WI38 (cell line): ENCODE measurements around the gene TMX1.
"Not testable (repeated sequence)": the region's sequence is repeated elsewhere in the genome, so short reads cannot be mapped to it uniquely, and the experiment has no call there.

Experiments
- H3K4me3 ChIP-seq: 2 replicates; pipeline ENCODE4 v1.5.1; 2011; ENCODE audit warnings: low read depth, mild to moderate bottlenecking, control low read depth, low read length
- CTCF ChIP-seq: IDR thresholded peaks from 2 replicates; pipeline ENCODE4 v1.5.1; 2012; ENCODE audit warnings: low read depth, mild to moderate bottlenecking, control low read depth, low read length

Gene TMX1

GRCh38 chr14:51207621-51208020 is 32.4 kb upstream of the TMX1 start:
- no peak overlapping the region for H3K4me3 ChIP-seq

DNA sequence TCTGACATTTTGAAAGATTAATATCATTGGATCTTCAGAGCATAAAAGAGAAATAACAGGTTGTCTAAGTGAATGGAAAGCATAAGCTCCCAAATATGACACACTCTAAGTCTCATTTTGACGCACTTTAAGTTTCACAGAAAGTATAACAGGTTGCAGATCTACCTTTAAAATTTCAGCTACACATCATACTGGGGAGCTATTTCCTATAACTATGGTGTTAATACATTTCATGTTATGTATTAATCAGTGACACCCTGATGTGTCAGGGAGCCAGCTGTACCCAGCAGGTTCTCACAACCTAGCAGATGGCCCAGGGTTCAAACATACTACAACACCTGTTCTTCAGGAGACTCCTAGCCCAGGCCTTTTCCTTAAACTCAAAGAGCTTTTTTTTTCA is 31.1 kb upstream of the TMX1 start:
- TF ChIP-seq CTCF, result no peak
- no peak overlapping the region for H3K4me3 ChIP-seq

More at GRCh38 chr14:51207621-51208020, 32.4 kb upstream of the TMX1 start:
- TF ChIP-seq CTCF, result no peak

DNA sequence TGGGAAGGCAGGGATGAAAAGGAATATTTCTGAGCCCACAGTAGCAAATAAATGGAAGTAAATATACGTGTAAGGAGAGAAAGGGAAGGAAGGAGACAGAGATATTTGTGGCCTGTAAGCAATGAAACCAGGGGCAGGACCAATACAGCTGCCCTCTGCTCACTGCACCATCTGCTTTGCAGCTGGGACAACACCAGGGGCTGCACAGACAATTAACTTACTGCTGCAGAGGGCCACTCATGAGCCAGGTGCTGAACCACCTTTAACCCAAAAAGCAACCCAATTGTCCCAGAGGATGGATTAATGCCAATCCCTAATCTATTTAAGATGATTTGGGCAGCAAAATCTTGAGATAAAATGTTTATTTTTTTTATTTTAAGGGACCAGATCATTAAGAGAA is 30.6 kb upstream of the TMX1 start:
- H3K4me3 ChIP-seq, result no peak overlapping the region
- no peak for TF ChIP-seq CTCF

DNA sequence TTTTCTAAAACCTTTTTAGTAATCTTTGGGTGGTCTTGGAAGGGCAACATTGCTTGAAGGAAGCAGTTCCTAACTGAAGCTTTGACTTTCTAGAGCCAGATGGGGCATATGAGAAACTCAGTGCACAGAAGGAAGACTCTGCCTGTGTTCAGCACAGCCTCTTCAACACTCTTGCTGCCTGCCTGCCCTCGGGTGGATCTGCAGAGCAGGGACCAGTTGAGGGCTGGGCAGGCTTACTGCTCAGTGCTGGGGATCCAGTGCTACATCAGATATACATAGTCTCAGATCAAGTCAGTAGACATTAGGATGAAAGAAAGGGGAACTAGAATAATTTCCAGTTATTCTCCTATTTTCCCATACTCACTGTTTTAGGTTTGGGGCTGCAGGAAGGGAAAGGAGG is 29.5 kb upstream of the TMX1 start:
- no peak overlapping the region for H3K4me3 ChIP-seq
- TF ChIP-seq CTCF, result no peak

DNA sequence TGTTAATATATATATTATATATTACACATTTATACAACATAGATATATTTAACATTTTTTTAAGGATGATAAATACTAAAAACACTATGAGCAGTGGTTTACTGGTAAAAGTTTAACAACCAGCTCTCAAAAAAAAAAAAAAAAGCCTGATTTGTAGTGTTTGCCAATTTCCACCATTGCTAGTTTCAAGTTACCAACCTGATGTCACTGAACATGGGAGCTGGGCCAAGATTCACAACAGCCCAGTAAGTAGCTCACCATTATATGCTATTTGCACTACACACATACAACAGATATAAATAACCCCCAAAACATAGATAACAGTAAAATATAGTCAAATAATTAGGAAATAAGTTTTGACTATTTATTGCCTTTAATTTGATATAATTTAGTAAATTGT is 28.9 kb upstream of the TMX1 start:
- no peak for TF ChIP-seq CTCF
- no peak overlapping the region for H3K4me3 ChIP-seq

DNA sequence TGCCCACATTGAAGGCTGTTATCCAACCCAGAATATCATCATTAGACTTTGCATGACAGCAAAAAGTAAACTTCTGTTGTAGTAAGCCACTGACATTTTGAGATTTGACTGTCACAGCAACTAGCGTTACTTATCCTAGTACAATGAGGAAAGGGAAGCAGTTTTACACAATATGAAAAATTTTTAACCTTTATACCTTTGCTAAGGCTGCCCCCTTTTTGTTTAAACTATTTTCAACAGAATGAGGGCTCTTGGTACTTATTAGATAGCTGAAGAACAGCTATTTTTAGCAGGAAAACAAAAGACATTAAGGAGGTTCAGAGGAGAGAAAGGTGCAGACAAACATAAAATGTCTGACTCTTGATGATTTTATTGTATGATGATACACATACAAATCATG is 23.4 kb upstream of the TMX1 start:
- no peak overlapping the region for H3K4me3 ChIP-seq
- no peak for TF ChIP-seq CTCF

GRCh38 chr14:51219473-51220448 is 20.3 kb upstream of the TMX1 start:
- TF ChIP-seq CTCF, result peak; percentile 34; the same call in 1 of the 2 replicates

GRCh38 chr14:51223463-51223862 is 16.6 kb upstream of the TMX1 start:
- not testable (repeated sequence) for H3K4me3 ChIP-seq

More at GRCh38 chr14:51219473-51220448, 20.3 kb upstream of the TMX1 start:
- H3K4me3 ChIP-seq, result no peak overlapping the region
